HG03457 (cell line): ENCODE data around the gene CTTN.

Experiments used
- ATAC-seq: cut with Tn5 transposase; IDR thresholded peaks from one replicate; pipeline ENCODE4 v1.9.1; 2021; ENCODE audit warnings: moderate number of reproducible peaks; ENCODE audit not compliant: unreplicated experiment

CTTN gene

GRCh38 chr11:70397983-70398833 is at the start of gene CTTN:
TSS of gene CTTN (plus strand) at chr11:70398529. CDS start at chr11:70407298, 8,769 bp downstream.
- no peak for ATAC-seq

- ATAC-seq = no peak
Measured at GRCh38 chr11:70348608-70349007, 49.7 kb upstream of the CTTN start.

DNA sequence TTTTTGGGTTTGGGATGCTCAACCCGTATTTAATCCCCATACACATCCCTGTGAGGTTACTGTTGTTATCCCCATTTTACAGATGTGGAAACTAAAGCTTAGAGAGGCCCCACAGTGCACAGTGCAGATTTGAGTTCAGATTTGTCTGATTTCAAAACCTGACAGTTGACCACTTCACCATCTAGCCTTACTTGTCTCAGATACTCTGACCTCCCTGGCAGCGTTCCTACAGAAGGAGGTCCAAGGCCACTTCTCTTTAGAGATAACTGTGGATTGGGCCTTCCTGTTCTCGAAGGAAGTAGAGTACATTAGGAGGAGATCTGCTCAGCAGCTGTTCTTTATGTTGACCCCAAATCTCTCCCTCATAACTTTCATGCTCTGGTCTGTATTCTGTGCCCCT is 46.7 kb upstream of the CTTN start:
- ATAC-seq = no peak

- ATAC-seq = no peak
Measured at GRCh38 chr11:70352100-70352499, 46.2 kb upstream of the CTTN start.

GRCh38 chr11:70352601-70353000 is 45.7 kb upstream of the CTTN start:
- no peak for ATAC-seq

DNA sequence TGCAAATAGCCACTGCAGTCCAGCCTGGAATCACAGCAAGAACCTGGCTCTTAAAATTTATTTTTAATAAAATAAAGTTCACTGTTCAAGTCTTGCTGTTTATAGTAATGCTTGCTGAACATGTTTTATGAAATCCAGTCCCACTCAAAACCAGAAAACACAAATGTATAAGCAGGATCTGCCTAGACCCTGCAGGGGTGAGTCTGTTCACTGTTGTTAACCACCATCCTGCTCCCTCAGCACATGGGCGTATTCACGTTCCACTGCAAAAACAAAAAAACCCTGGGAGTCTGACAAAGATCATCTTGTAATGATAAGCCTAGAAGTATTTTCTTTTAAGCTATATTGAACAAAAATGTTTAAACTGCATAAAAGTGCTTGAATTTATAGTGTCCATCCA is 45.0 kb upstream of the CTTN start:
- ATAC-seq = no peak

GRCh38 chr11:70353900-70354568 is 44.3 kb upstream of the CTTN start:
- ATAC-seq = no peak

- ATAC-seq = no peak
Measured at GRCh38 chr11:70354629-70355028, 43.7 kb upstream of the CTTN start.

DNA sequence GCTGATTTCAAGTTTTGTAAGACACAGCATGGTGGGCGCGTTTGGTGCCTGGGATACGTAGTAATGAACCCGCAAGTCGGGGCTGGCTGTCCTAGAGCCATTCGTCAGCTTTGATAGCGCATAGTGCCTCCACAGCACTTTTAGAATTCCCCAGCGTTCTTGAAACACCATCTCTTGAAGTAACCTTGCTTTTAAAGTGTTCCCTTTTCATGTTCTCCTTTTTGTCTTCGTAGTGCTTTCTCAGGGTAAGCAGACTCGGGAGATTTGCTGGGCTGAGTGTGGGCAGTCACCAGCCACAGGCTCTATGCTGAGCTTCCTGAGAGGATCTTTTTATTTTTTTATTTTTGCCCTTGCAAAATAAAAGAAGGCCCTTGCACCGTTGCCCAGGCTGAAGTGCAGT is 39.6 kb upstream of the CTTN start:
- ATAC-seq = no peak

GRCh38 chr11:70359451-70360205 is 38.7 kb upstream of the CTTN start:
- no peak for ATAC-seq

DNA sequence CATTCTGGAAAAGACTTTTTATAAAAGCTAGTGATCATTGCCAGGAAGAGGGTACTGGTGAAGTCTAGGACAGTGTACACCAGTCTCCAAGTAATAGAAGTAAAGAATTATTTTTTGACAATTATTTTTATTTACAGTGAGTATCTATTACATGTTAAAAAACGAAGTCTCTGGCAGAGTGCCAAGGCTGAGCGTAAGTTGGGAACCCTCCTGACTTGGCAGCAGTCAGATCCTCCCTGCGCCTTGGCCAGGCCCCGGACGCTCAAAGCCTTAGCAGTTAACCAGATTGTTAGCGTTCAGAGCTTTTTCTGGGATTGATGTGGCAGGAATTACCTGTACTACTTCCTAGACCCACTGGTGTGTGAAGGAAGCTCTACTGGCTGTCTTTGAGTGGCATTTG is 38.1 kb upstream of the CTTN start:
- no peak for ATAC-seq

DNA sequence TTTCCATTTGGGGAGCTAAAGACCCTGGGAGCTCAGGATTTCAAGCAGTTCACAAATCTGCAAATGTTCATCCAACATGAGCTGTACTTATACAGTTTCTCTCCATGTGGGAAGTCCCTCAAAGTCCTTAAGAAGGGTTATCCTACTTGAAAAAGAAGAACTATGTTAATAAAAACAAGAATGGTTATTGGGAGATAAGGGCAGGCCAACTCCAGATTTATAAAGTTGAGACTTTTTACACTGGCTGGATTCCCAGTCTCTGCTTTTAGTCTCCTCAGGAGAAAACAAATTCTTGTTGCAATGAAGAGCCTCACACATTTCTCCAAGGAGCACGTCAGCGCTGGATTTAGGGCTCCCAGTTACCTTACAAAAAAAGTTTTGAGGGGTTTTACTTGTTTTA is 34.2 kb upstream of the CTTN start:
- no peak for ATAC-seq

DNA sequence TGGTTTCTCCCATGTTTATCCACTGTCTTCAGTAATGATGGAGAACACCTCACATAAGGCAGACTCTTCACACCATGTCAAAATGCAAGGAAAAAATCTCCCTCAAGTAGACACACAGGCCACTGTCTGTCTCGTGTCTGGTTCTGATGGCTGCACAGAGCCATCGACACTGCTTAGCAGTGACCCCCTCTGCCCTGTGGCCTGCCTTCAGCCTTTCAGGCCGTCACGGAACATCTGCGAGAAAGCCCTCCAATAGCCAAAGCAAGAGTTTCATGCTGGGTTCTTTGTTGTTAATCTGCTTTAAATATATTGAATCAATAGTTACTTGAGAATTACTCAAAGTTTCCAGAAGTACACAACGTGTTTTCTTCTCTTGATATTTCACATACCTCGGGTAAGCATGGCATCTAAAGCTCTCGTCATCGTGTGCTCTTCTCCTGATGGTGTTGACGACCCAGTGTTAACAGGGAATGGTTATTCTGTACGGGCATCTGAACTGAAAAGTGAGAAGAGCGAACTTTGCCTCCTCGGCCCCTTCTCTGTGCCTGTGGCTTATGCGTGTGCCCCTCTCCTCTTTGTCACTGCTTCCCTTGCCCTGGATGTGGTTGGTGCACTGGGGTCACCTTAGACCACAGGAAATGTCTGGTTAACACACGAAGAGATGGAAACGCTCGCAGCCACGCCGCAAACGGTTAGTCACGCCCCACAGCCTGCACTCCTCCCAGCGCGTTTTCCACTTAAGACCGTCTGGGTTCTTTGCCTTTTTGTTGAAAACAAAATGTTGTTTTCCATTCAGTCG is 33.4 kb upstream of the CTTN start:
- no peak for ATAC-seq

DNA sequence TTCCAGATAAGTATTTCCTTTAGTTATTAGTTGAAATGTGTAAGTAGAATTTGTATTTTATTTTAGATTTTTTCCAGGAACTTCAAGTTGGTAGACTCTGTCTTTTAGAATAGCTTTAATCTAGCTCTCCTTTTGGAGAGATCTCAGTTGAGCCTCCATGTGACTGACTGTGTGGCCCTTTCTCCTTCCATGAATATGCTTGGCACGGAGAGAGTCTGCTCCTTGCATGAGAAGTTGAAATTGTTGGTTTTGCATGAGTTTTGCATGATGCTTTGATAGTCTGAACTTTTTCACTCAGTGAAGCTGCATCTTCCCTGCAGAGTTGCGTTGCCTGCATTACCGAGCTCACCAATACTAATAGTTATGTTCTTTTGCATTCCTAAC is 32.8 kb upstream of the CTTN start:
- ATAC-seq = no peak

- no peak for ATAC-seq
Measured at GRCh38 chr11:70367071-70367470, 31.3 kb upstream of the CTTN start.

DNA sequence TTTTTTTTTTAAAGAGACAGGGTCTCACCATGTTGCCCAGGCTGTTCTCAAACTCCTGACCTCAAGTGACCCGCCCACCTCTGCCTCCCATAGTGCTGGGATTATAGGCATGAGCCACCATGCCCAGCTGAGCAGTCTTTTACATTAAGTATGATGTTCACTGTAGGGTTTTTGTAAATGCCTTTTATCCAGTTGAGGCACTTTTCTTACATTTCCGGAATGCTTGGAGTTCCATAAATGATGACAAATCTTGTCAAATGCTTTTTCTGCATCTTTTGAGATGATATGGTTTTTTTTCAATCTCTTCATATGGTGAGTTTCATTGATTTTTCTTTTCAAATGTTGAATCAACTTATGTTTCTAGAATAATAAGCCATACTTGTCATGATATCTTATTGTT is 29.4 kb upstream of the CTTN start:
- no peak for ATAC-seq

- no peak for ATAC-seq
Measured at GRCh38 chr11:70371241-70371640, 27.1 kb upstream of the CTTN start.

DNA sequence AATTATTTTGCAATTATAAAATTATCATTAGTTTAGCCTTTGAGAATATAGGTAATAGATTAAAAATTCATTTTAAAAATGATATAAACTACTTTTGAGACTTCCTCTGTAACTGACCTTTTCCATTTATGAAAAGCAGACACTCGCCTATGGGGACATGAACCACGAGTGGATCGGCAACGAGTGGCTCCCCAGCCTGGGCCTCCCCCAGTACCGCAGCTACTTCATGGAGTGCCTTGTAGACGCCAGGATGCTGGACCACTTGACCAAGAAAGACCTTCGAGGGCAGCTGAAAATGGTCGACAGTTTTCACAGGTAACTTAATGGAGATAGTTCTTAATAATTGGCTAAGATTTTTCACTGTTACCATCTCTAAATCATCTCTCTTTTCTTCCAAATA is 26.3 kb upstream of the CTTN start:
- no peak for ATAC-seq

- ATAC-seq = no peak
Measured at GRCh38 chr11:70376621-70377020, 21.7 kb upstream of the CTTN start.

- ATAC-seq = no peak
Measured at GRCh38 chr11:70377645-70378044, 20.7 kb upstream of the CTTN start.
